IPS-NIHi11 (cell line): ENCODE results near the gene SNX30.

ENCODE experiments used
- DNase-seq: peaks from one replicate; pipeline ENCODE4 v3.0.0; 2012; ENCODE audit warnings: mixed read lengths, low spot score

The SNX30 gene

DNA sequence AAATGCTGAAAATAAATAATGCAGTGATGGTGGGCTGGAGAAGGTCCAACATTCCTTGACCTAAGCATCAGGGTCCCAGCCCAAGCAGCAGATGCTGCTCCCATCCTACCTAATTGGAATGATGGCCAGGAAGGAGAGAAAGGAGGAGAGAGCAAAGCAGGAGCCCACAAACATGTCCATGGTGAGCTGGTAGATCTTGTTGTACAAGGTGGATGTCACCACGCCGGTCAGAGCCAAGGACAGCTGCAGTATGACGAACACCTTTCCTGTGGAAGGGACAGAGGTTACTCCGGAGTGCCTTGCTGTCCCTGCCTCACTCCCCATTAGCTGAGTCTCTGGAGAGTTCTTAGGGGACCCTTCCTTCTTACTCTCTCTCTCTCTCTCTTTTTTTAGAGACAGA is 135.8 kb downstream of the SNX30 start:
- no peak for DNase-seq

- DNase-seq: peak; percentile 58
Measured at GRCh38 chr9:112887381-112887780, 136.8 kb downstream of the SNX30 start.

- peak; percentile 67 for DNase-seq
Measured at GRCh38 chr9:112890106-112891081, 139.8 kb downstream of the SNX30 start, which contains the start of gene SLC46A2. TSS of gene SLC46A2 (minus strand) at chr9:112890876. CDS start at chr9:112890681, 195 bp downstream.

DNA sequence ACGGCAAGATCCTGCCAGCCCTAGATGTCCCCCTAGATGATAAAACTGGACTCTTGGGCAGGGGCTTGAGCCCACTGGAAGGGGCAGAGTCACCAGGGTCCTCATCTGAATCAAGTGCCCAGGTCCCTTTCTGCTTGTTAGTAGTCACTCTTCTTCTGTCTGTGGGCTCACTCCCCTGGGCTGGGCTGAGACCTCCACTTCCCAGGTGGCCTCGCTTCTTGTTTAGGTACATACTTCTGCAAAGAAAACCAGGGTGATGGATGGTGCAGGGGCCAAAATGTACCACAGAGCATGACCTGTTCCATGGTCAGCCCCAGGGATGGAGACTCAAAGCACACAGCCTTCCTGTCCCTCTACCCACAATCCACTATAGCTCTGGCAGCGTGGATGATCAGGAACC is 141.0 kb downstream of the SNX30 start:
- DNase-seq: no peak

DNA sequence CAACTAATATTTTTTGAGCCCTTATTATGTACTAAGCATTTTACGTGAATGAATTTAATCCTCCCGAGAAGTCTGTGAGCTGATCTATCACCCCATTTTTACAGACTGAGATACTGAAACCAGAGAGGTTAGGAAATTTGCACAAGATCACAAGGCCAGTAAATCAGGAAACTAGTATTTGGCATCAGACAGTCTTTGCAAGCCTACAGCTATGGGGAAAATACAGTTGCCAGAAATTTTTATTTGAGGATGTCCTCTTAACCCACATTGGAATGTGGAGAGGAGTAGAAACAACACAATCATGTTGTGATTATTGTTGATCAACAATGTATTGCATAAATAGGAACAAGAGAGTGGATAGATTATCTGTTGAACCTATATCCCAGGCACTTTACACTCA is 142.4 kb downstream of the SNX30 start:
- DNase-seq: no peak

DNA sequence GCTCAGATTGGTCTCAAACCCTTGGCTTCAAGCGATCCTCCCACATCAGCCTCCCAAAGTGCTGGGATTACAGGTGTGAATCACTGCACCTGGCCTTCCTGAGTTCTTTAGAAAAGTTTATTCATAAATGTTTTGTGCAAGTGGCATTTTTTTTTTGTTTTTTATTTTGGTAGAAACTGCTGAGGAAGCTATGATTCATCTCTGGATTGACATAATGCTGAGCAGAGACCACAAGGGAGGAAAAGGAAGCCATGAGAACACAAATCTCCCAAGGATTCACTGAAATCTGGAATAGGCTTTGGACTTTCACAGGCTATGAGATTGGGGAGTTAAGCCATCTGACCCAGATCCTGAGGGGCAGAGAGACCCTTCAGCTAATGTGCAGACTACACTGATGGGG is 143.5 kb downstream of the SNX30 start:
- DNase-seq: no peak

DNA sequence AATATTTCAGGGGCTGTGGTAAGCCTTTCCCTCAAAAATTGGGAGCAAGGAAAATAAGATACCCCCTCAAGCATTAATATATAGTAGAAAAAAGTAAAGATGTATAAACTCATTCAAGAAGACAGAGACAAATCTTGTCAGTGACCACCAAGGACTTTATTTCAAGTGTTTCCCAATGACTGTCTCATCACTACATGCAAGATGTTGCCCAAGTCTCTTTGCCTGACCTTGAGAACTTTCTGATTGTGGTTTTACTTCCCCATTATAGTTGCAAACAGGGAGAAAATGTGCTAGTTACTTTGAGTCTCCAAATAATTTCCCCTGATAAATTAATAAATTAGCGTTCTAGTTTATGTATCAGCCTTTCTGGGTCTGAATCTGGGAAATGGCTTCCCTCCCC is 144.1 kb downstream of the SNX30 start:
- DNase-seq: no peak

- DNase-seq: no peak
Measured at GRCh38 chr9:112896131-112896530, 145.6 kb downstream of the SNX30 start.

- DNase-seq: no peak
Measured at GRCh38 chr9:112898872-112899311, 148.3 kb downstream of the SNX30 start.

DNA sequence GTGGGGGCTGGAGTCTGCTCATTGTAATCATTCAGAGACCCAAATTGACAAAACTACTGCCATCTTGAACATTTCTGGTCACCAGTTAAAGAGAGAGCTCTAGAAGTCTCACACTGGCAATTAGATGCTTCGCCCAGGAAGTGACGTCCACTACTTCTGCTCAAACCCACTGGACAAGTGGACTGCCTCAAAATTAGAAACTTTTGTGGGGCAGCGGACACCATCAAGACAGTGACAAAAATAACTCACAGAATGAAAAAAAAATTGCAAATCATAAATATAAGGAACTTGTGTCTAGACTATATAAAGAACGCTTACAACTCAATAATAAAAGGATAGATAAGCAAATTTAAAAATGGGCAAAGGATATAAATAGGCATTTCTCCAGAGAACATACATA is 149.9 kb downstream of the SNX30 start:
- no peak for DNase-seq

- no peak for DNase-seq
Measured at GRCh38 chr9:112900901-112901300, 150.3 kb downstream of the SNX30 start.

GRCh38 chr9:112905084-112905483 is 154.5 kb downstream of the SNX30 start:
- DNase-seq: no peak

GRCh38 chr9:112911736-112912135 is 161.2 kb downstream of the SNX30 start:
- no peak for DNase-seq

DNA sequence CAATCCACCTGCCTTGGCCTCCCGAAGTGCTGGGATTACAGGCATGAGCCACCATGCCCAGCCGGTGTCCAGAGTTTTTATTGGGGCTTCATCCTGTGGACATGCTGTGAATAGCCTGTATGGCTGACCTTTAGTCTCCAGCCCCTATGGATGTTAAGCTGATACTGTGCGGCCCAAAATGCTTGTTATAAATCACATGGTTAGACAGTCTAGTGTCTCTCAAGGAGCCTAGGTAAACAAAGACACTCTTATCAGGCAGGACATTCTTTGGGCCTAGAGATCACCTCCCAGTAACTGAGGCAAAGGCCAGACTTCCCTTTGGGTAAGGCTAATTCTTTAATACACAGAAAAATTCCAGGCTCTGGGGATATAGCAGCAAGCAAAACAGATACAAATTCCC is 162.1 kb downstream of the SNX30 start:
- DNase-seq: no peak

GRCh38 chr9:112913326-112913725 is 162.8 kb downstream of the SNX30 start:
- DNase-seq: no peak

DNA sequence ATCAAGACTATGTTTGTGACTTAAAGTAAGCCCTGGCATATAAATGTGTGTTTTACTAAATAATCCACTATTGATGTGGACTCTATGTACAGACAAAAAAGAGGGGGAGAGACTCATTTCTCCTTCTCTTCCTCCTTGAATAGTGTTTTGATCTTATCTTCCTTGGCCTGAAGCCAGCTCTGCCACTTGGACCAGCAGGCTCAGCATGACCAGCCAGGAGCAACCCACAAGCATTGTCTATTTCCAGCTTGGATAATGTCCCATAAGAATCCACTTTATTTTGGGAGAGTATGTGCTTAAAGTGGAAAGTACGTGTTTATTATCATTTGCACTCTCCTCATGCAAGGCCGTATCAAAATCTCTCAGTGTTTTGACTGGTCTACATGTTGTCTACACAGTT is 164.0 kb downstream of the SNX30 start:
- no peak for DNase-seq

DNA sequence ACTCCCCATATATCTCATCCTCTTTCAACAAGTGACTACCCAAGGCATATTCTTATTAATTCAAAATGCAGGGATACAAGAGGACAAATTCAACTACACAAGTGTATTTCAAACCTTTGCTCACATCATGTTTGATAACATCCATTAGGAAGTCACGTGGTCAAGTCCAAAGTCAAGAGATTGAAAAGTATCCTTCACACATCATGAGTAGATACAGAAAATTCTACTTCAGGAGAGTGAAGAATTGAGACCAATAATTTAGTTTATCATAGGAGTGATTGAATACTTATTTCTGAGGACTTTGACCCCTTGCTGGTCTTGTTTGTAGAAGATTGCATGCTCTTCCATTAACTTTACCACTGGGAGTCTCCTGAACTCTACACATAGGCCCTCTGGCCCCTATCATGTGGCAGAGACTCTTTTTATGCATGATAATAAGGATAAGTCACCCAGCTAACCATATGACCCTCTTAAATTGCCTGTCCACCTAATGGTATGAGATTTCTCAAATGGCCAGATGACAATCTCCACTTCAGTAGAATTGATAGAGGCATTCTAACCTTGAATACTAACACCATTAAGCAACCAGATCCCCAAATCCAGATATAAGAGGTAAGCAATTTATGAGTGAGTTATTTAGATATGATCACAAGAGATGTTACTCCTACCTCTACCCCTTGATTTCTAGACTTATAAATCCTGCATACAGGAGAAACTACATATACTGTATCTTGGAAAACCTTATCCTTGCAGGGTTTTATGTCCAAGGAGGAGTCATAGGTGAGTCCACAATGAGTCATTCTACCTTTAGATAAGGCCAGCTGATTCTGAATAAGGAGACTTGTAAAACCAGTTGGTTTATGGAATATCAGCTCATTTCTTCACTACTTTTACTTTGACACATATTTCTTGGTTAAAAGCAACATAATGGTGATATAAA is 166.8 kb downstream of the SNX30 start:
- DNase-seq: no peak

DNA sequence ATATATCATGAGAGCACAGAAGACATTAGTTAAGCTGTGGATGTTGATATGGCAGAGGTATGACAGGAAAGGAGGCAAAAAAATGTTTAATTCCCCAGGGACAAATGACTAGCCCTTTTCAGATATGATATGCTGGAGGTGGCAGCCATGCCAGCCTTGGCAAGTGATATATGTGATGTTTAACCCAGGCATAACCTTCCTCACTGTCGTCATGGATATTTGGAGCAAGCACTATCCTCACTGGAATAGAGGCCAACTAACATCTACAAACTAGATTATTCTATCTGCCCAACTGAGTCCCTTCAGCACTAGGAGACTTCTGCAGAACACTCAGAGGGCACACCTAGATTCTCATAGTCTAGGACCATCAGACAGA is 167.4 kb downstream of the SNX30 start:
- DNase-seq: no peak

DNA sequence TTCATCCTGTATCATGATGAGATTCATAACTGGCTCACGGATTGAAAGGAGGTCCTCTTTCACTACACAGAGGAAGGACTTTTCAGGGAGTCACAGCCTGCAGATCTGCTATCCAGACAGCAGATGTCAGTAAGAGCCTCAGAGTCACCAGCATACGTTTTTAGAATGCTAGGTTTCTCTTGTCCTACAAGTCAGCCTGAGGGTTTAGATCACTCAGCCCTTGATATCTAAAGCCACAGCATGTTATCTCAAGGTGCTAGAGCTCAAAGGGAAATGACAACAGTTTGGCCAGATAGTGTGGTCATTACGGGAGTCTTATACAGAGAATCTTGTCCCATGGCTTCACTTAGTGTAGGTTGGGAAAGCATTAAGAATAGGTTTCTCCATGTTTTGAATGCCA is 171.0 kb downstream of the SNX30 start:
- peak; percentile 40 for DNase-seq
